Measurements from ENCODE around the gene DDX54.

DNA sequence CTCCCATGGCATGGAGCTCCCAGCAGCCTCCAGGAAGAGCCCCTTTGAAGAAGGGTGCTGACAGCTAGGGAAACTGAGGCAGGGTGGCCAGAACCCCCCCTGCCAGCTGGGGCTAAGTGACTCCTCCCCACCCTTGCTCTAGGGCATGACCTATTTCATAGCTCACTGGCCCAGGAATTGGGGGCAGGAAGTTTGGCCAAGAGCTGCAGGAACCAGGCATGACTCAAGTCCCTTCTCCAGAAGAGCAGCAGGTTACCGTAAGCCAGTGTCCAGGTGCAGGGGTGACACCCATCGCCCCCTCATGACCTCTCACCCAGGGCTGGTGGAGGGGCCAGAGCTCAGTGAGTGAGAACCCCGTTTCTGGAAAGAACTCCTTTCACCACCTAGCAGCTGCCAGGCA, 51.6 kb downstream of the DDX54 start:
- TF ChIP-seq CTCF (conservative IDR thresholded peaks at IDR 0.05 in 1 of 2, IDR thresholded peaks at IDR 0.05 in 1 of 2; ENCODE audit: extremely low read depth in 1 of 2, insufficient read depth in 1 of 2, low read depth in 1 of 2, low read length in 2 of 2): no peak
- TF ChIP-seq EZH2 (IDR thresholded peaks at IDR 0.05; ENCODE audit: borderline replicate concordance, low read length): no peak
